ENCODE measurements around the gene RPEL1.

Gene RPEL1

DNA sequence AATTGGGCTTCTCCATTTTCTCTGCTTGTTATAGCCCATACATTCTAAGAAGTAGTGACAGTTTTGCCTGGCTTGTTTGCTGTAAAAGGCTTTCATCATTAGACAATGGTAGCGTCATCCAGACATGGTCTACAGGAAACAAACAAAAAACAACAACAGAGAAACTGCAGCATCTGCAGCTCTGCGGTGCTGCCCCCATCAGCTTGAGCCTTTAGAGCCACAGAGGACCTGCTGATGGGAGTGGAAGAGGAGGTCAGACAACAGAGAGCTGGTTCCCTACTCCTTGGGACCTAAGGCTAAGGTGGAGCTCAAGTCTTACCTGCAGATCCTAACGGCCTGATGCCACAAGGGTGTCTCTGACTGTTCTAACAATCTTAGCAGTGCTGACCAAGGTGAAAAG, 34.3 kb downstream of the RPEL1 start:
- H3K4me1 ChIP-seq (ENCODE audit: control insufficient read depth, insufficient read depth, low read length): peaks cover 25% of the 10 kb centered on the region
- H3K9me3 ChIP-seq (ENCODE audit: control insufficient read depth, insufficient read depth, low read length): no peaks in the 10 kb centered on the region
- no peak overlapping the region for H3K27ac ChIP-seq (ENCODE audit: low read depth, low read length)
- H3K36me3 ChIP-seq (ENCODE audit: control insufficient read depth, insufficient read depth, low read length): no peaks in the 10 kb centered on the region
- peaks cover 60% of the 10 kb centered on the region for H3K27me3 ChIP-seq (ENCODE audit: control insufficient read depth, insufficient read depth, low read length)
- H3K9ac ChIP-seq (ENCODE audit: low read depth, low read length): no peak overlapping the region
- no peak overlapping the region for H3K4me3 ChIP-seq (ENCODE audit: low read depth, low read length)

- H3K36me3 ChIP-seq (ENCODE audit: control insufficient read depth, insufficient read depth, low read length): no peaks in the 10 kb centered on the region
- no peaks in the 10 kb centered on the region for H3K9me3 ChIP-seq (ENCODE audit: control insufficient read depth, insufficient read depth, low read length)
- no peak overlapping the region for H3K9ac ChIP-seq (ENCODE audit: low read depth, low read length)
- no peak overlapping the region for H3K27ac ChIP-seq (ENCODE audit: low read depth, low read length)
- H3K4me3 ChIP-seq (ENCODE audit: low read depth, low read length): no peak overlapping the region
- H3K4me1 ChIP-seq (ENCODE audit: control insufficient read depth, insufficient read depth, low read length): peaks cover 25% of the 10 kb centered on the region
- peaks cover 56% of the 10 kb centered on the region for H3K27me3 ChIP-seq (ENCODE audit: control insufficient read depth, insufficient read depth, low read length)
These were observed 34.8 kb downstream of the RPEL1 start for GRCh38 chr10:103280506-103280905.

- Histone ChIP-seq H3K27ac (ENCODE audit: low read depth, low read length) (no peak overlapping the region), H3K4me3 (ENCODE audit: low read depth, low read length) (peak overlapping the region; percentile 49), H3K4me1 (ENCODE audit: control insufficient read depth, insufficient read depth, low read length) (peaks cover 21% of the 10 kb centered on the region), H3K9ac (ENCODE audit: low read depth, low read length) (0 out of 2 replicates have a peak overlapping the region, but pooled peaks have one; percentile 34), H3K36me3 (ENCODE audit: control insufficient read depth, insufficient read depth, low read length) (no peaks in the 10 kb centered on the region), H3K9me3 (ENCODE audit: control insufficient read depth, insufficient read depth, low read length) (no peaks in the 10 kb centered on the region), H3K27me3 (ENCODE audit: control insufficient read depth, insufficient read depth, low read length) (peaks cover 43% of the 10 kb centered on the region)
These were observed 36.1 kb downstream of the RPEL1 start for GRCh38 chr10:103281753-103282152.

DNA sequence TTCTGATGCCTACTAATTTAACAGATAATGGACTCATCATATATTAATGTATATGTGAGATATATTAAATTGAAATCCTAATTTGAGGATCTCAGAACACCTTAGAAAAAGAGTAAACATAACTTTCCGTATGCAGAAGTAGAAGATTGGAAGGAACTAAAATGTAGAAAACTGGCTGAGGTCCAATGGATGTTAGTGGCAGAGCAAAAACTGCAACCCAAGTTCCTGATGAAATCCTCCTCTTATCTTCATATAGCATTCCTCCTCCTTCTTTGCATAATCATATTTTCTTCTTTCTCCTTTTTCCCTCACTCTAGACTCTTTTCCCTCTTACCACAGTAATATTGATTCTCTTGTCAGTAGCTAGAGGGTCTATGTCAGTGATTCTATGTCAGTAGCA, 37.3 kb downstream of the RPEL1 start:
- peaks cover 31% of the 10 kb centered on the region for H3K27me3 ChIP-seq (ENCODE audit: control insufficient read depth, insufficient read depth, low read length)
- no peak overlapping the region for H3K27ac ChIP-seq (ENCODE audit: low read depth, low read length)
- no peaks in the 10 kb centered on the region for H3K36me3 ChIP-seq (ENCODE audit: control insufficient read depth, insufficient read depth, low read length)

GRCh38 chr10:103284170-103284569, 38.5 kb downstream of the RPEL1 start:
- H3K36me3 ChIP-seq (ENCODE audit: control insufficient read depth, insufficient read depth, low read length): no peaks in the 10 kb centered on the region
- no peak overlapping the region for H3K27ac ChIP-seq (ENCODE audit: low read depth, low read length)
- H3K27me3 ChIP-seq (ENCODE audit: control insufficient read depth, insufficient read depth, low read length): peaks cover 19% of the 10 kb centered on the region

More for the DNA sequence above, 37.3 kb downstream of the RPEL1 start:
- no peak overlapping the region for H3K9ac ChIP-seq (ENCODE audit: low read depth, low read length)
- peaks cover 18% of the 10 kb centered on the region for H3K4me1 ChIP-seq (ENCODE audit: control insufficient read depth, insufficient read depth, low read length)
- no peaks in the 10 kb centered on the region for H3K9me3 ChIP-seq (ENCODE audit: control insufficient read depth, insufficient read depth, low read length)
- H3K4me3 ChIP-seq (ENCODE audit: low read depth, low read length): no peak overlapping the region

GRCh38 chr10:103287992-103288391, 42.3 kb downstream of the RPEL1 start:
- Histone ChIP-seq H3K27ac (ENCODE audit: low read depth, low read length) (no peak overlapping the region), H3K9me3 (ENCODE audit: control insufficient read depth, insufficient read depth, low read length) (no peaks in the 10 kb centered on the region), H3K27me3 (ENCODE audit: control insufficient read depth, insufficient read depth, low read length) (no peaks in the 10 kb centered on the region), H3K9ac (ENCODE audit: low read depth, low read length) (no peak overlapping the region), H3K4me3 (ENCODE audit: low read depth, low read length) (no peak overlapping the region), H3K4me1 (ENCODE audit: control insufficient read depth, insufficient read depth, low read length) (no peaks in the 10 kb centered on the region), H3K36me3 (ENCODE audit: control insufficient read depth, insufficient read depth, low read length) (no peaks in the 10 kb centered on the region)

More at GRCh38 chr10:103284170-103284569, 38.5 kb downstream of the RPEL1 start:
- H3K9me3 ChIP-seq (ENCODE audit: control insufficient read depth, insufficient read depth, low read length): no peaks in the 10 kb centered on the region
- no peak overlapping the region for H3K4me3 ChIP-seq (ENCODE audit: low read depth, low read length)
- no peak overlapping the region for H3K9ac ChIP-seq (ENCODE audit: low read depth, low read length)
- peaks cover 14% of the 10 kb centered on the region for H3K4me1 ChIP-seq (ENCODE audit: control insufficient read depth, insufficient read depth, low read length)

DNA sequence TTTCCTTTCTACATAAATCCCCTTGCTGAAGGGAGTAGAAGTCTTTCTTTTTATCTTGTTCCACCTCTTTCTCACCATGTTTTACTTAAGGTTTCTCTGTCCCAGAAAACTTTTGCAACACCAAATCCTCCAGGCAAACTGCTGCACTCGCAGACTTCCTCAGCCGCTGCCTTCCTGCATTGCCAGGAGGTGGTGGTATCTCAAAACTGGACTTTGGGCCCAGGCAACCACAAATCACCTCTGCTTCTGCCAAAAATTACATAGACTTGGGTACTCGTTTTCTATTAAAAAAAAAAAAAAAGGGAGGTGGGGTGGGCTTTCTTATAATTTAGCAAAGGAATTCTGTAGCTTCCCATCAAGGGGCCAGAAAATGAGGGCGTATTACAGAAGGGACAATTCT, 45.9 kb downstream of the RPEL1 start:
- no peaks in the 10 kb centered on the region for H3K4me1 ChIP-seq (ENCODE audit: control insufficient read depth, insufficient read depth, low read length)

GRCh38 chr10:103295374-103296015, 49.8 kb downstream of the RPEL1 start:
- H3K4me1 ChIP-seq (ENCODE audit: control insufficient read depth, insufficient read depth, low read length): no peaks in the 10 kb centered on the region
- H3K27ac ChIP-seq (ENCODE audit: low read depth, low read length): no peak overlapping the region
- no peaks in the 10 kb centered on the region for H3K9me3 ChIP-seq (ENCODE audit: control insufficient read depth, insufficient read depth, low read length)
- no peak overlapping the region for H3K4me3 ChIP-seq (ENCODE audit: low read depth, low read length)
- no peaks in the 10 kb centered on the region for H3K36me3 ChIP-seq (ENCODE audit: control insufficient read depth, insufficient read depth, low read length)
- H3K9ac ChIP-seq (ENCODE audit: low read depth, low read length): no peak overlapping the region
- no peaks in the 10 kb centered on the region for H3K27me3 ChIP-seq (ENCODE audit: control insufficient read depth, insufficient read depth, low read length)

More for the DNA sequence above, 45.9 kb downstream of the RPEL1 start:
- Histone ChIP-seq H3K4me3 (ENCODE audit: low read depth, low read length) (no peak overlapping the region), H3K27me3 (ENCODE audit: control insufficient read depth, insufficient read depth, low read length) (no peaks in the 10 kb centered on the region), H3K36me3 (ENCODE audit: control insufficient read depth, insufficient read depth, low read length) (no peaks in the 10 kb centered on the region), H3K9me3 (ENCODE audit: control insufficient read depth, insufficient read depth, low read length) (no peaks in the 10 kb centered on the region), H3K27ac (ENCODE audit: low read depth, low read length) (no peak overlapping the region), H3K9ac (ENCODE audit: low read depth, low read length) (no peak overlapping the region)
